NOMO-1 treated with DMSO at 0.1 percent for 48 hours (cell line): ENCODE data around the gene EPHB3.

Experiments
- DNase-seq: peaks from one replicate; lab custom pipeline; 2025; ENCODE audit not compliant: unreplicated experiment; lab: John Stamatoyannopoulos, UW

EPHB3 gene

DNA sequence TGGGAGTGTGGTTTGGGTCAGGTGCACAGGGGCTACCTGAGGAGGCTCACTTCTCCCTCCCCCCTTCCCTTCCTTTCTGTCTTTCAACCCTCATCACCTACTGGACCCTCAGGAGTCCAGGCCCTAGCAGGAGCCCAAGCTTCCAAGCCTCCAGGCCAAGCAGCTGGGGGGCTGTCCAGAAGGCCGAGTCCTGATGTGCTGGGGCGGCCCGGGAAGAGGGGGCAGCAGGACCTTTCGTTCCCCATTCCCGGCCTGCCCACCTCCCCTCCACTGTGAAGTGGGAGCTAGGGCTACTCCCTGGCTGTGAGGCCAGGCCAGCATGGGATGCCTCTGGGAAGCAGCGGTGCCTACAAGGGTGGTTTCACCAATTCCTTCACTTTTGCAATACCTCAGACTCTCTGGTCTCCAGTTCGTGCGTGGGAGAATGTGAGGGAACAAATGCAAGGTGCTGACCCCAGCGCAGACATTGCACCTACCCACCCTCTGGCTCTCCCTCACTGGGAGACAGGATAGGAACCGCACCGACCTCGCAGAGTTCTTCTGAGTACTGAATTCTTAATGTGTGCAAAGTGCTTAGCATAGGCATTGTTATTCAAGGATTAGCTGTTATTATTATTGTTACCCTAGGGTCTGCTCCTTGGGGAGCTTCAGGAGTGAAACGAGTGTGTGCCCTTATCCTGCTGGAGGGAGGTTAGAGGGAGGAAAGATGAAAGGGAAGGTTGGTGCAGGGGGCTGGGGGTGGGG lies 2.5 kb downstream of the EPHB3 start:
- no peak for DNase-seq

DNA sequence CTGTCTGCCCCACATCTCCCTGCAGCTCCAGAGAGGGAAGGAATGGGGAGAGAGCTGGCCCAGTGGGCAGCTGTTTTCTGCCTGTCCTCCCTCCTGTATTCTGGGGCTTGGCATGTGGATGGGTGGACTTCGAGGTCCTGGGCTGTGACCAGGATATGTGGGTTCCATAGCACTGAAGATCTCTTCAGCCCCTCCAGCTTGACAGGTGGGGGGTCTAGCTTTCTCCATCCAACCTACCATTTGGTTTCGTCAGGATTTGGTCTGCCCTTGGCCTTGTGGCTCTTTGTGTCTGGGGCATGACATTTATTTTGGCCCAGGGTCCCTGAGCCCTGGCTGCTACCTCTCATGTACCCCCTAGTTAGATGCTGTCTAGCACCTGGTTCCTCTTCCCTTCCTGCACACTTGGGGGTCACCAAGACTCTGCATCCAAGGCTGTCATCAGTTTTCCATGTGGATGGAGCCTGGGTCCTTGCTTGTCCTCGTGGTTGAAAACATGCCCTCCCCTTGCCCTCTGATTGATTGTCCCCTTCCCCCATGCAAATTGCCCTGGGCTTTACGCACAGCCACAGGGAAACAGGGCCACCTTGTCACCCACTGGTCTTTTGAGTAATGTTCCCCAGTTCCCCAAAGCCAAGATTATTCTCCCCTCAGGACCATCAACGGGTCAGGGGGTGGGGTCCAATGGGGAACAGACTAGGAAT lies 3.2 kb downstream of the EPHB3 start:
- DNase-seq = no peak

DNA sequence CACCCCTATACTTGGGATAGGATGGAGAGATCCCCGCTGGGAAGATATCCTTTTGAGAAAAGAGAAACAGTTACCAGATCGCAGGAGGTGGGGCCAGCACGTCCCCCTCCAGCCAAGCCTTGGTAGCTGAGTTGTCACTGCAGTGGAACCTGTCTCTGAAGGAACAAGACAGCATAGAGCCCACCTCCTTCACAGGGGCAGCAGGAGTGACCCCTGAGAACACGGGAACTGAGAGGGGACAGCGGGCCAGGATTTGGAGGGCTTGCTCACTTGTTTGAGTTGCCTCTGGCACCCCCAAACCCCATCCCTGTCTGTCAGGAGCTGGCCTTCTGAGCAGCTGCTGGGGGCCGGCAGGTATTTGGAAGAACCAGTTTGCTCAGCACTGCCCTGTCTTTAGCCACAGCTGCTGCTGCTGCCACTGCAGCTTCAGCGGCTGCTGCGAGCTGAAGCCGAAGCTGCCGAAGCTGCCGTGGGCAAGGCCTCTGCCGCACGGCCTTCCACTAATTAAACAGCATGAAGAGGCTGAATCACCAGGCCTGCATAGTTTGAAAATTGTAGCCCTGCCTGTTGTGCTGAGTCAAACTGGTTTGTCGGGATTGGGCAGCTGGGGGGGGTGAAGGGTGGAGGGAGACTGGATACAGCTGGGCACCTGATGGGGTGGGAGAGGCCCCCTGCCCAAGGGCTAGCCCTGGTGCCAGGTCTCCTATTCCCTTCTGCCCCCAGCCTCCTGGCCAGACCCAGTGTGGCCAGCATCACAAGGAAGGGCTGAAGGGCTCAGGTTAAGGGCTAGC lies 4.0 kb downstream of the EPHB3 start:
- no peak for DNase-seq

DNA sequence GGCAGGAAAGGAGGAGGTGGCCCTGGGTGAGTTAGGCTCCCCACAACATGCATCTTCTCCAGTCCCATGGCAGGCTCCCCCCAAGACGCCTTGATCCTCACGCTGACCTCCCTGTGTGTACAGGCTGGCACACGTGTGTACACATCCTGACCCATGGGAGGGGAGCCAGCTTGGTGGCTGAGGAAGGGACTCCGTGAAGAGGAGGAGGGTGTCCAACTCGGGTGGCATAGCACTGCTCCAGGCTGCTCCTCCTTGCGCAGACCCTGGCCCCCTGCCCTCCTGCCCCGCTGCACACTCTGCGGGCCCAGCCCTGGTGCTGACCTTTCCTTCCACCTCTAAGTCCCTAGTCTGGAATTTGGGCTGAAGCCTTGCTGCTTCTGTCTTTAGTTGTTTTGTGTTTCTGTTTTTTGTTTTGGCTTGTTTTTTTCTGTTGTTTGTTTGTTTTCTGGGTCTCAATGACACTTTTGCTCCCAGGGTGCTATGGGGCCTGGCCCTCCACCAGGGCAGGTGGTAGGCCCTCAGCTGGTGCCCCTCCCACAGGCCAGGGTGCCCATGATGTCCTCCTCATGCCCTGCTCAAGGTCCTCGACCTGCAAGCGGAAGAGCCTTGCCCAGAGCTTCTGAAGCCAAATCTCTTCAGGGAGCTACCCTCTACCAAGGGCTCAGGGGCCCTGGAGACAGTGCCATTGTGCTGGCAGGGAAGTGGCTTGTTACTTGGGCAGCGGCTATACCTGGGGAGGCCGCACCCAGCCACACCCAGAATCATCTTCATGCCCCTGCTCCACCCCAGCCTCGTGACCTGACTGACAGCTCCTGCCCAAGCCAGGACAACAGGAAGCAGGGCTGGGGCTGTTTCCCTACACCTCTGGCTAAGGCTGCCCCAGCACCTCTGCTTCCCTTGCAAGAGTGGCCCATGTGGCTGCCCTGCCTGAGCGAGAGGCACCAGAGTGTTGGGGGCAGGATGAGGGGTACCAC lies 5.1 kb downstream of the EPHB3 start:
- no peak for DNase-seq

DNA sequence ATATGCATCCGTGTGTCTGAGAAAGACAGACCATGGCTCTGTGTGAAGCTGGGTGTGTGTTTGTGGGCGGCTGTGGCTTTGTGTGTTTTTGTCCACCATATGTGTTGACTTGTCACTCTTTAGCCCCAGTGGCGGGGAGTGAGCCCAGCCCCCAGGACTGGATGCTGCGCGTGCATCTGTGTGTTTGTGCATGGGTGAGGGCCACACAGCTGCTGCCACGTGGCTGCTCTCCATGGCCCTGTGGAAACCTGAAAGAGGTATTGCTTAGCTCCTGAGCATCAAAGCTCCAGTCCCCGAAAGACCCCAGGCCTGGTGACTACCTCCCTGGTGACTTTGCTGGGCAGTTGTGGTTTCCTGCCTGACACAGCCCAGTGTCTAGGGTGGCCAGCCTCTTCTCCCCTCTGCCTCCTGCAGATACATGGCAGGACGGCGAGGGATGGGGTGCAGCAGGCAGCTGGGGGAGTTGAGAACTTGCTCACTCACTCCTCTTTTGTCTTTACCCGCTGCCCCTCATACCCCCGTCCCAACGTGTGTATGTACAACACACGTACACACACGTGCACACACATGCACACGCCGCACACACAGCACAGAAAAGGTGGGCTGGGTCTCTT lies 6.5 kb downstream of the EPHB3 start:
- no peak for DNase-seq

DNA sequence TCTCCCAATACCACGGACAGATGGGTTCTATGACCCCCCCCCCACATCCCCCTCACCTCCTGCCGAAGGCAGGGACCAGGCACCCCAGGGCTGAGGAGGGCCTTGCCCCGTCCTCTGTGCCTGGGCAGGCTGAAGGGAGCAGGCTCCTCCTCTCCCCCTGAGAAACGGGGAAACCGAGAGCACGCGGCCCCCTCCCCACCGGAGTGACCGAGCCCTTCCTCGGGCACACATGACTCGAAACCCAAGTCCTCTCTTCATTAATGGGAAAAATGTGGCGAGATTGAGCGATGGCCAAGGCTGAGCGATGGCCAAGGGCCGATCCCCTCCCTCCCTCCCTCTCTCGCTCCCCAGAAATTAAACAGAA lies 7.0 kb downstream of the EPHB3 start:
- DNase-seq = no peak

DNA sequence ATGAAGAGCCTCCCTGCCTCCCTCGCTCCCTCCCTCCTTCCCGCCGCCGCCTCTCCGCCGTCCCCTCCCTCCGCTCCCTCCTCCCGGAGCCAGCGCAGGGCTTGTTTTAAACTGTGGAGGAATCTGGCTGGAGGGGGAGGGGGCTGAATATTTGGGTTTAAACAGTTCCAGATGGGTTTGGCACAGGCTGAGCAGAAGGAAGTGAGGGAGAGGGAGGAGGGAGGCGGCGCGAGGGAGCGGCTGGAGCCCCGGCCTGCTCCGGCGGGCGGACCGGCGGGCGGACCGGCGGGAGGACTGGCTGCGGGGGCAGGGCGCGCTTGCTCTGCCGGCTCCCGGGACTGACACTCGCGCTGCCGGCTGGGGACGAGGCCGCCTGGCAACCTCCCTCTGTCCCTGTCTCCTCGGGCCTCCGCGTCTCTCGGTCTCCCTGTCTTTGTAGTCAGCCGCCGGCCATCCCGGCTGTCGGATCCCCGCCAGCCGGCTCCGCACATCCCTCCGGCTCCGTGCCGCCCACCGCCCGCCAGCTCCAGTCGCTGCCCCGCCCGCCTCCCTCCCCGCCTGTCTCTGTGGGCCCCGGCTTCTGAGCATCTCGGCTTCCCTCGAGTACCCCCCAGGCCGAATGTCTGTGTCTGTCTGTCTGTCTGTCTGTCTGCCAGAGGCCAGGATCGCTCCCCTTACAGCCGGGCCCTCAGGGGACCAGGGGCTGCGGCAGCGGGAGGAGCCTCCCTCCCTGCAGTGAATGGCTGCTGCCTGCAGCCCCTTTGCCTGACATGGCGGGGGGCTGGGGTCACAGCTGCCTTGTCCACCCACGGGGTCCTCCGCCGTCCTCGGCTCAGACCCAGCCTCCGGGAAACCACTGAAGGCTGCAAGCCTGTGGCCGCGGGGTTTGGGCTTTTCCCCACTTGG lies 7.6 kb downstream of the EPHB3 start:
- peak; percentile 59 for DNase-seq

DNA sequence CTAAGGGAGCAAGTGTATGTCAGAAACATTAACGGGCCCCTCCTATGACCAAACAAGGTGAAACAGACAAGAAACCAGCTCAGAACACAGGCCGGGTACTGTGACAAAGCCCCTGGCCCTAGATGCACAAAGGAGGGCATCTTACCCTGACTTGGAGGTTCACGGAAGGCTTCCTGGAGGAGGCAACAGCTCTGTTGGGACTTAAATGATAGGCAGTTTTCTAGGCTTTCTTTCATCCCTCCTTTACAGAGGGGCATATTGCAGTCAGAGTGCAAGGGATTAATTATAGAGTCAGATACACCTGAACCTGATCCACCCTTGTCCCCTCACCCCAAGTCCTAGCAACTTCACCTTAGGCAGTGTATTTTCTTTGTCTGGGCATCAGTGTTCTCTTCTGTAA lies 8.4 kb downstream of the EPHB3 start:
- DNase-seq = no peak

DNA sequence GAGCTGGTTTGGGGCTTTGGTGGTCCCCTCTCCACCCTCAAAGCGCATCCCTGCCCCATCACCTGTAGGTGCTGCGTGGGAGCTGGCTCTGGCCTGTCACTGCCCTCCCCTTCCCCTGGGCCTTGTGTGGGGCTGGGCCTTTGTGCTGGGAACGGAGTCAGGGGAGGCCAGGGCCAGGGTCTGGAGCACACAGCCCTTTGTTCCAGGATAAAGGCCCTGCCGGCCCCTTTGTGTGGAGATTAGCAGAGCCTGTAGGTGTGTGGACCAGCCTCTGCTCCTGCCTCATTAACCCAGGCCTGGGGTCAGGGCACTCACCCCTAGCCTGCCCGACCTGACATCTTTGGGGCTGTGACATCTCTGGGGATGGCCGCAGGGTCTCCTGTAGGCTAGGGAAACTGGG lies 8.9 kb downstream of the EPHB3 start:
- no peak for DNase-seq

DNA sequence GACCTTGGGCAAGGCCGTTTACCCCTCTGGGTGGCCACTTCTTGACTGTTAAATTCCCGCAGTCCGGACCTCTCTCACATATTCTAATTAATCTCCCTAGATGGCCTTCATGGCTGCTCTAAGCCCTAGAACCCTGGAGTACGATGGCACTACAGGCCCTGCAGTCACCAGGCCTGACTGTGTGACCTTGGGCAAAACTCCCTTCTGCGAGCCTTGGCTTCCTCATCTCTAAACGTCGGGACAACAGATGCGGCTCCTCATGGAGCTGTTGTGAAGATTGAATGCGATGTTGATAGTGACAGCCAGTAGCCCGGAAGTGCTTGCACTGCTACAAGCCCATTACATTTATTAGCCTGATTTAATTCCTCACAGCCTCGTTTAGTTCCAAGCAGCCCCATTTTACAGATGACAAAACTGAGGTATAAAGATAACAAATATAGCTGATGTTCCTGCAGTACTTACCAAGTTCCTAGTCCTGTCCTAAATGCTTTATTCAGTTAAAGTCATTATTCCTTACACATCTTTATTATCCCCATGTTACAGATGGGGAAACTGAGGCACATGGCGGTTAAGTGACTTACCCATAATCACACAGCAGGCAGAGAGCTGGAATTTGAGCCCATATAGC lies 10.3 kb downstream of the EPHB3 start:
- no peak for DNase-seq

DNA sequence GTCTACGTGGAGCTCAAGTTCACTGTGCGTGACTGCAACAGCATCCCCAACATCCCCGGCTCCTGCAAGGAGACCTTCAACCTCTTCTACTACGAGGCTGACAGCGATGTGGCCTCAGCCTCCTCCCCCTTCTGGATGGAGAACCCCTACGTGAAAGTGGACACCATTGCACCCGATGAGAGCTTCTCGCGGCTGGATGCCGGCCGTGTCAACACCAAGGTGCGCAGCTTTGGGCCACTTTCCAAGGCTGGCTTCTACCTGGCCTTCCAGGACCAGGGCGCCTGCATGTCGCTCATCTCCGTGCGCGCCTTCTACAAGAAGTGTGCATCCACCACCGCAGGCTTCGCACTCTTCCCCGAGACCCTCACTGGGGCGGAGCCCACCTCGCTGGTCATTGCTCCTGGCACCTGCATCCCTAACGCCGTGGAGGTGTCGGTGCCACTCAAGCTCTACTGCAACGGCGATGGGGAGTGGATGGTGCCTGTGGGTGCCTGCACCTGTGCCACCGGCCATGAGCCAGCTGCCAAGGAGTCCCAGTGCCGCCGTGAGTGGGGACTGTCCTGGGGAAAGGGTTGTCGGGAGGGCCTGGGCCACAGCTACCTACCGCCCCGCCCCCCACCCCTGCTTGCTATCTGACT lies 11.2 kb downstream of the EPHB3 start:
- no peak for DNase-seq

DNA sequence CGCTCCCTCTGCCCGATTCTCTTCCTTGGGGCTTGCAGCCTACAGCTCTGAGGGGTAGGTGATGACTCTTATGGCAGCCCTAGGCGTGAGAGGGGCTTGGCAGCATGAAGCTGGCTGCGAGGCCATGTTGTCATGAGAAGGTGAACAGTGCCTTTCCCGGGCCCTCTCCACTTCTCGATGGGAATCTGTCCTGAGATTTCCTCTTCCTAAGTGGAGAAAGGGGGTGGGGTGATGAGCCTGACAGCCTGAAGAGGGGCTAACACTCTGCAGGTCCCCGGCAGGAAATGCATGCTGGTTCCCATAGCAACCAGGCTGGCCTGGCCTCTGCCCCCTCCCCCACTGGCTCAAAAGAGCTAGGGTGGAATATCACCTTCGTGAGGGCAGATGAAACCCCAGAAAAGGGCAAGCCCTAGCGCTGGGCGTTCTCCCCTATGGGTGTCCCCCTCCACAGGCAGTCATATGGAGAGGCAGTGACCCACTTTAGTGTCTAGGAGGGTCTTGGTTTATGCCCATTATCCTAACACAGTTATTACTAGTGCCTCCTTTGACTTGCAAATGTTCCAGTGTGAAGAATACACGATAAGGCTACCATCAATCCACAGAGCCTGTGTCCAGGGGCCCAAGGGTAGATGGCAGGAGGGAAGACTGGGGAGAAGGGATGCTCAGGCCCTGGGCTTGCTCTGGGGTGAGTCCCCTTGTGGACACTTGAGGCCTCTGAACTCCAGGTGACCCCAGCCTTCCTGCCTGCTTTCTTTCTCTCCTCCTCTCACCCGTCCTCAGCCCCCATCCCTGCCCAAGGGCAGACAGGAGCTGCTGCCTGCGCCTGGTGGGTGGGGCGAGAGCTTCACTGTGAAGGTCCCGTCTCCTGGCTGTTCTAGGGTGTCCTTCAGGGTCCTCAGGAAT lies 13.2 kb downstream of the EPHB3 start:
- no peak for DNase-seq

DNA sequence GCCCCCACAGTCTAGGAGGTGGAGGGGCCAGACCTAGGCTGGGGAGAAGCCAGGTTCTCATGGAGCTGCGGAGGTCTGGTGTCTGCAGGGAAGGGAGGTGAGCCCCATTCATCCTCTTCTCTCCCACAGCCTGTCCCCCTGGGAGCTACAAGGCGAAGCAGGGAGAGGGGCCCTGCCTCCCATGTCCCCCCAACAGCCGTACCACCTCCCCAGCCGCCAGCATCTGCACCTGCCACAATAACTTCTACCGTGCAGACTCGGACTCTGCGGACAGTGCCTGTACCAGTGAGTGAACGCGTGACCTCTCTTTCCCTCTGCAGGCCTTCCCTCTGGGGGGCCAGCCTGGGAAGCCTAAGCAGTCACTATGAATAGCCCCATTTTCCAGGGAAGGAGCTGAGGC lies 14.1 kb downstream of the EPHB3 start:
- no peak for DNase-seq

DNA sequence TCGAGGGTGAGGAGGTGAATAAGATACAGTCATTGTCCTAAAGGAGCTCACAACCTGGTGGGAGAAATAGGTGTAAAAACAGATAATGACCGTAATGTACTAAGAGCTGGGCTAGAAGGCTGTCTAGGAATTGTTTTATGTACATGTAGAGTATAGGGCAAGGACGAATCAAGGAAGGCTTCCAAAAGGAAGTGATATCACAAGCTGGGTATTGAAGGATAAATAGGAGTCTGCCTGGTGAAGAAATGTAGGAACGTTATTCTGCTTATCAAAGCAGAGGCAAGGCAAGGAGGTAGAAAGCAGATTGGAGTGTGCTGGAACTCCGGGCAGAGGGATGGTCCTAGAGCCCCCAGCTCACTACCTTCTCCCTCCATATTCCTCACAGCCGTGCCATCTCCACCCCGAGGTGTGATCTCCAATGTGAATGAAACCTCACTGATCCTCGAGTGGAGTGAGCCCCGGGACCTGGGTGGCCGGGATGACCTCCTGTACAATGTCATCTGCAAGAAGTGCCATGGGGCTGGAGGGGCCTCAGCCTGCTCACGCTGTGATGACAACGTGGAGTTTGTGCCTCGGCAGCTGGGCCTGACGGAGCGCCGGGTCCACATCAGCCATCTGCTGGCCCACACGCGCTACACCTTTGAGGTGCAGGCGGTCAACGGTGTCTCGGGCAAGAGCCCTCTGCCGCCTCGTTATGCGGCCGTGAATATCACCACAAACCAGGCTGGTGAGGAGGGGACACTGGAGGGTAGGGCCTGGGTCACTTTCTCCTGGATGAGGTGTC lies 15.1 kb downstream of the EPHB3 start:
- no peak for DNase-seq

DNA sequence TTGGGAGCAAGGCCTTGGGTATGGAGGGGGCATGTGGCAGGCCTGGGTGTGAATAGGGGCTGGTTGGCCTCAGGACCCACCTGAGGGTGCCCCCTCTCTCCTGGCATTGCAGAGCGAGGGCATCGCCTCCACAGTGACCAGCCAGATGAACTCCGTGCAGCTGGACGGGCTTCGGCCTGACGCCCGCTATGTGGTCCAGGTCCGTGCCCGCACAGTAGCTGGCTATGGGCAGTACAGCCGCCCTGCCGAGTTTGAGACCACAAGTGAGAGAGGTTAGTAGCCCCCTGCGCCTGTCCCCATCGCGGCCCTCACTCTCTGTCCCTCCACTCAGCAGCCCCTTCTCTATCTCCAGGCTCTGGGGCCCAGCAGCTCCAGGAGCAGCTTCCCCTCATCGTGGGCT lies 16.0 kb downstream of the EPHB3 start:
- DNase-seq = no peak

DNA sequence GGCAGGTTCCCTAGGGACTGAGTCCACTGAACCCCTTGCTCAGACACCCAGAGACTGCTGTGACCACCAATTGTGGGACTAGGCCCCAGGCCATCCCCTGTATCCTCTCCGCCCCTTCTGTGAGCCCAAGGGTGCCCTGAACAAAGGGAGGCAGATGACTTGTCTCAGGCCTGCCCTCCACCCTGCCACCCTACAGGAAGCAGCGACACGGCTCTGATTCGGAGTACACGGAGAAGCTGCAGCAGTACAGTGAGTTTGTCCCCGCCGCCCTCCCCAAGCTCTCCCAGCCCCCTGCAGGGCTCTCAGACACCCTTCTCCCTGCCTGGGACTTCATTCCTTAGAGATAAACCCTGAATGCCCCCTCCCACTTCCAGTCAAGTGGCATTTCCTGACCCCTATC lies 16.6 kb downstream of the EPHB3 start:
- DNase-seq = no peak

DNA sequence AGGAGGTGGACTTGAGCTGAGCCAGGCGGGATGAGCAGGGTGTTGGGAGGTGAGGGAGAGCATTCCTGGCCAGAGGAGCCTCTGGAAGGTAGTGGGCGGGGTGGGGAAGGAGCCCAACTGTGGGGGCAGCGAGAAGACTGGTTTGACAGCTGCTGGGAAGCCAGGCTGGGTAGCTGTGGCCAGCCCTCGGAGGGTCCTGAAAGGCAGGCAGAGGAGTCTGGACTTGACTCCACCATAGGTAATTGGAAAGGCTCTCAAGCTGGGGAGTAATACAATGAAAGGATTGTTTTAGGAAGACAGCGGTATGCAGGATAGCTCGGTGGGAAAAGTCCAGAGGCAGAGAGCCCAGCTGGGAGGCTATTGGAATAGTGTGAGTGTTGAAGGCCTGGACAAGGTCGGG lies 17.2 kb downstream of the EPHB3 start:
- no peak for DNase-seq
